H9 (cell line): ENCODE data around the gene LPAR3. TPM values are rescaled to one million over a fixed set of nuclear protein-coding genes. Genes with fewer than 3 reads are reported as not detected.

Experiments
- DNase-seq: peaks from one replicate; pipeline ENCODE4 v3.0.0-alpha.2; 2017
- H2AFZ ChIP-seq: one replicate; pipeline ENCODE4 v1.6.1; 2013; ENCODE audit warnings: mild to moderate bottlenecking, low read length, control low read depth, moderate library complexity
- H2AK5ac ChIP-seq: 2 replicates; pipeline ENCODE4 v1.6.1; 2013; ENCODE audit warnings: low read length, control low read depth, mixed read lengths; ENCODE audit not compliant: insufficient read length
- H2BK120ac ChIP-seq: one replicate; pipeline ENCODE4 v1.6.1; 2013; ENCODE audit warnings: low read depth, mild to moderate bottlenecking, low read length, control low read depth, inconsistent platforms; ENCODE audit not compliant: poor library complexity, severe bottlenecking
- H2BK12ac ChIP-seq: 2 replicates; pipeline ENCODE4 v1.6.1; 2013; ENCODE audit warnings: low read length, control low read depth, mixed read lengths, low read depth; ENCODE audit not compliant: insufficient read length
- H2BK15ac ChIP-seq: 2 replicates; pipeline ENCODE4 v1.6.1; 2013; ENCODE audit warnings: low read depth, low read length, control low read depth
- H2BK20ac ChIP-seq: one replicate; pipeline ENCODE4 v1.6.1; 2013; ENCODE audit warnings: low read depth, mild to moderate bottlenecking, low read length, control low read depth, inconsistent platforms; ENCODE audit not compliant: poor library complexity, severe bottlenecking
- H2BK5ac ChIP-seq: 2 replicates; pipeline ENCODE4 v1.6.1; 2013; ENCODE audit warnings: low read length, control low read depth, mixed read lengths; ENCODE audit not compliant: insufficient read length
- H3K14ac ChIP-seq: 2 replicates; pipeline ENCODE4 v1.6.1; 2013; ENCODE audit warnings: low read length, control low read depth; ENCODE audit not compliant: insufficient read depth
- H3K18ac ChIP-seq: 2 replicates; pipeline ENCODE4 v1.6.1; 2013; ENCODE audit warnings: low read depth, mild to moderate bottlenecking, mixed read lengths, low read length, control low read depth; ENCODE audit not compliant: insufficient read length
- H3K23ac ChIP-seq: 2 replicates; pipeline ENCODE4 v1.6.1; 2013; ENCODE audit warnings: low read length, control low read depth, mixed read lengths, low read depth; ENCODE audit not compliant: insufficient read length
- H3K23me2 ChIP-seq: 2 replicates; pipeline ENCODE4 v1.6.1; 2013; ENCODE audit warnings: low read depth, mild to moderate bottlenecking, mixed read lengths, low read length, control low read depth; ENCODE audit not compliant: insufficient read length, poor library complexity, severe bottlenecking
- H3K27ac ChIP-seq: 2 replicates; pipeline ENCODE4 v1.5.1; 2013; ENCODE audit warnings: low read length, control low read depth, mixed read lengths, low read depth; ENCODE audit not compliant: insufficient read length
- H3K27me3 ChIP-seq: 2 replicates; pipeline ENCODE4 v1.6.1; 2013; ENCODE audit warnings: low read length, control low read depth, inconsistent platforms; ENCODE audit not compliant: insufficient read depth
- H3K4ac ChIP-seq: 2 replicates; pipeline ENCODE4 v1.6.1; 2013; ENCODE audit warnings: low read depth, mild to moderate bottlenecking, control low read depth, inconsistent platforms, low read length, moderate library complexity
- H3K4me1 ChIP-seq: 2 replicates; pipeline ENCODE4 v1.6.1; 2013; ENCODE audit warnings: low read length, control low read depth, inconsistent platforms; ENCODE audit not compliant: insufficient read depth
- H3K4me2 ChIP-seq: 2 replicates; pipeline ENCODE4 v1.6.1; 2013; ENCODE audit warnings: low read length, control low read depth, mixed read lengths; ENCODE audit not compliant: insufficient read length, insufficient read depth
- H3K56ac ChIP-seq: 2 replicates; pipeline ENCODE4 v1.6.1; 2013; ENCODE audit warnings: low read depth, mild to moderate bottlenecking, mixed read lengths, low read length, control low read depth; ENCODE audit not compliant: insufficient read length
- H3K79me1 ChIP-seq: 2 replicates; pipeline ENCODE4 v1.6.1; 2013; ENCODE audit warnings: low read depth, mild to moderate bottlenecking, moderate library complexity, low read length, control low read depth, inconsistent platforms; ENCODE audit not compliant: insufficient read depth, poor library complexity, severe bottlenecking
- H3K79me2 ChIP-seq: 2 replicates; pipeline ENCODE4 v1.6.1; 2013; ENCODE audit warnings: low read length, control low read depth, inconsistent platforms; ENCODE audit not compliant: insufficient read depth
- H3K9ac ChIP-seq: 2 replicates; pipeline ENCODE4 v1.6.1; 2013; ENCODE audit warnings: low read length, control low read depth, mixed read lengths; ENCODE audit not compliant: insufficient read length; ENCODE audit errors: extremely low read depth
- H3K9me3 ChIP-seq: one replicate; pipeline ENCODE4 v1.6.1; 2013; ENCODE audit warnings: low read depth, low read length, inconsistent platforms; ENCODE audit not compliant: control insufficient read depth
- H3T11ph ChIP-seq: one replicate; pipeline ENCODE4 v1.6.1; 2013; ENCODE audit warnings: mild to moderate bottlenecking, low read length, control low read depth, inconsistent platforms
- H4K20me1 ChIP-seq: one replicate; pipeline ENCODE4 v1.6.1; 2013; ENCODE audit not compliant: control insufficient read depth, insufficient read length, insufficient read depth
- H4K5ac ChIP-seq: 2 replicates; pipeline ENCODE4 v1.6.1; 2013; ENCODE audit warnings: low read depth, mild to moderate bottlenecking, mixed read lengths, low read length, control low read depth; ENCODE audit not compliant: insufficient read length
- H4K8ac ChIP-seq: replicated peaks from 2 replicates; pipeline ENCODE4 v1.6.1; 2013; ENCODE audit warnings: low read length, control low read depth, mixed read lengths, low read depth; ENCODE audit not compliant: insufficient read length
- H4K91ac ChIP-seq: 2 replicates; pipeline ENCODE4 v1.6.1; 2013; ENCODE audit warnings: low read depth, mild to moderate bottlenecking, moderate library complexity, mixed read lengths, low read length, control low read depth; ENCODE audit not compliant: insufficient read length
- H3K27ac Mint-ChIP-seq, 3 experiments: 2 replicates in 2 of 3; 3 replicates in 1 of 3; pipeline ENCODE4 v1.8.0; 2020 to 2021; ENCODE audit warnings: mixed read lengths in 3 of 3, mild to moderate bottlenecking in 1 of 3, moderate library complexity in 1 of 3
- H3K27me3 Mint-ChIP-seq: 2 replicates; pipeline ENCODE4 v1.8.0; 2021; ENCODE audit warnings: low read depth, mild to moderate bottlenecking, moderate library complexity, mixed read lengths
- H3K36me3 Mint-ChIP-seq, 3 experiments: 2 replicates in 2 of 3; 3 replicates in 1 of 3; pipeline ENCODE4 v1.8.0; 2020 to 2021; ENCODE audit warnings: low read depth in 3 of 3, mixed read lengths in 3 of 3; ENCODE audit not compliant: insufficient read depth in 1 of 3
- H3K4me1 Mint-ChIP-seq, 2 experiments: 2 replicates each; pipeline ENCODE4 v1.8.0; 2020; ENCODE audit warnings: mixed read lengths in 2 of 2
- H3K4me3 Mint-ChIP-seq, 2 experiments: 2 replicates in 1 of 2; 3 replicates in 1 of 2; pipeline ENCODE4 v1.8.0; 2020 to 2021; ENCODE audit warnings: mild to moderate bottlenecking in 2 of 2, mixed read lengths in 2 of 2, moderate library complexity in 1 of 2
- H3K9me3 Mint-ChIP-seq, 2 experiments: 2 replicates in 1 of 2; 3 replicates in 1 of 2; pipeline ENCODE4 v1.8.0; 2020; ENCODE audit warnings: mild to moderate bottlenecking in 2 of 2, mixed read lengths in 2 of 2, moderate library complexity in 1 of 2
- WGBS: extraction: QIAGEN DNeasy Blood & Tissue Kit; methylation state at CpG from one replicate; pipeline ENCODE4 v1.1.7; 2013; ENCODE audit warnings: missing lambda C conversion rate, low lambda C conversion rate, mixed read lengths; ENCODE audit not compliant: insufficient read length; ENCODE audit errors: extremely low coverage; 5-methylcytosine and 5-hydroxymethylcytosine counted together
- total RNA-seq: library from RNA; stranded (reverse); gene quantifications from 2 replicates; pipeline ENCODE4 v1.2.1, GENCODE V29; 2021
- TF ChIP-seq, protein P1 (sequence below): fragments of 200-600 bp; sonication (generic); conservative IDR thresholded peaks from 3 replicates; pipeline ENCODE4 v1.8.0; 2021; ENCODE audit warnings: antibody characterized with exemption, mild to moderate bottlenecking

LPAR3 gene
- total RNA-seq, 1 experiment from 2014 or later = 3.0 TPM

GRCh38 chr1:84775535-84775920, 117.5 kb downstream of the LPAR3 start:
- no CpG with 5 or more reads among the region's 3 CpGs for WGBS
- H4K8ac ChIP-seq = no peak overlapping the region
- H3K4me1 ChIP-seq = no peaks in the 10 kb centered on the region
- H3K23me2 ChIP-seq = no peaks in the 10 kb centered on the region
- no peak for DNase-seq
- H2BK5ac ChIP-seq = no peak overlapping the region
- H3K79me2 ChIP-seq = no peaks in the 10 kb centered on the region
- no peak overlapping the region for H3K4ac ChIP-seq
- peaks cover 0 to 6% of the 10 kb centered on the region in 2 experiments; a peak in 2 of 5 replicates for H3K9me3 Mint-ChIP-seq
- H3K27me3 Mint-ChIP-seq = peaks cover 6% of the 10 kb centered on the region
- H3K9ac ChIP-seq = no peak overlapping the region
- no peak overlapping the region for H3K4me2 ChIP-seq
- no peak overlapping the region for H2BK15ac ChIP-seq
- no peak overlapping the region for H3K18ac ChIP-seq
- H3K4me3 Mint-ChIP-seq = no peak overlapping the region
- no peaks in the 10 kb centered on the region for H3K9me3 ChIP-seq
- H3K27ac Mint-ChIP-seq = no peak overlapping the region
- peaks cover 0 to 3% (median 0%) of the 10 kb centered on the region in 3 experiments; a peak in 1 of 7 replicates for H3K36me3 Mint-ChIP-seq
- H4K20me1 ChIP-seq = no peaks in the 10 kb centered on the region
- no peaks in the 10 kb centered on the region for H3K79me1 ChIP-seq
- no peak overlapping the region for H2BK120ac ChIP-seq
- H4K91ac ChIP-seq = no peak overlapping the region
- TF ChIP-seq, protein P1, sequence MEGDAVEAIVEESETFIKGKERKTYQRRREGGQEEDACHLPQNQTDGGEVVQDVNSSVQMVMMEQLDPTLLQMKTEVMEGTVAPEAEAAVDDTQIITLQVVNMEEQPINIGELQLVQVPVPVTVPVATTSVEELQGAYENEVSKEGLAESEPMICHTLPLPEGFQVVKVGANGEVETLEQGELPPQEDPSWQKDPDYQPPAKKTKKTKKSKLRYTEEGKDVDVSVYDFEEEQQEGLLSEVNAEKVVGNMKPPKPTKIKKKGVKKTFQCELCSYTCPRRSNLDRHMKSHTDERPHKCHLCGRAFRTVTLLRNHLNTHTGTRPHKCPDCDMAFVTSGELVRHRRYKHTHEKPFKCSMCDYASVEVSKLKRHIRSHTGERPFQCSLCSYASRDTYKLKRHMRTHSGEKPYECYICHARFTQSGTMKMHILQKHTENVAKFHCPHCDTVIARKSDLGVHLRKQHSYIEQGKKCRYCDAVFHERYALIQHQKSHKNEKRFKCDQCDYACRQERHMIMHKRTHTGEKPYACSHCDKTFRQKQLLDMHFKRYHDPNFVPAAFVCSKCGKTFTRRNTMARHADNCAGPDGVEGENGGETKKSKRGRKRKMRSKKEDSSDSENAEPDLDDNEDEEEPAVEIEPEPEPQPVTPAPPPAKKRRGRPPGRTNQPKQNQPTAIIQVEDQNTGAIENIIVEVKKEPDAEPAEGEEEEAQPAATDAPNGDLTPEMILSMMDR = peak; percentile 7; the same call in 1 of the 3 replicates
- no peaks in the 10 kb centered on the region for H3K27me3 ChIP-seq
- no peak overlapping the region for H3K14ac ChIP-seq
- H2AFZ ChIP-seq = no peak overlapping the region
- peaks cover 4 to 10% of the 10 kb centered on the region in 2 experiments for H3K4me1 Mint-ChIP-seq
- no peak overlapping the region for H2AK5ac ChIP-seq
- no peak overlapping the region for H3K27ac ChIP-seq
- H2BK12ac ChIP-seq = no peak overlapping the region
- H3K23ac ChIP-seq = no peak overlapping the region
- no peak overlapping the region for H4K5ac ChIP-seq
- no peak overlapping the region for H3T11ph ChIP-seq
- H2BK20ac ChIP-seq = no peak overlapping the region
- H3K56ac ChIP-seq = no peak overlapping the region
